ENCODE results near the gene CA5A.

Gene CA5A

DNA sequence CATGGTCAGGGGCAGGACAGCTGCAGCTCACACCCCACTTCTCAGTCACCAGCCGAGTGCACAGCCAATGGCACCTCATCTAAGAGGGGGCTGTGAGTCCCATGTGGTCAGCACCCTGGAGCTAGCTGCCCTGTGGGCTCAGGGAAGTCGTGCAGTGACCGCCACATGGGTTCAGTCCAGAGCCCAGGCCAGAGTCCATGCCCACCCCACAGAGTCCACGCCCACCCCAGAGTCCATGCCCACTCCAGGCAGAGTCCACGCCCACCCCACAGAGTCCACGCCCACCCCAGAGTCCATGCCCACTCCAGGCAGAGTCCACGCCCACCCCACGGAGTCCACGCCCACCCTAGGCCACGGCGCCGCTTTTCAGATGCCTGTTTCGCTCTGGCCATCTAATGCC, 91.1 kb downstream of the CA5A start:
- Histone ChIP-seq H3K27ac (replicated peaks) (no peak overlapping the region), H3K4me3 (replicated peaks; ENCODE audit: insufficient read depth, low read length) (no peak overlapping the region), H3K27me3 (ENCODE audit: insufficient read depth, poor library complexity, severe bottlenecking) (no peaks in the 10 kb centered on the region)
- TF ChIP-seq, protein P1, sequence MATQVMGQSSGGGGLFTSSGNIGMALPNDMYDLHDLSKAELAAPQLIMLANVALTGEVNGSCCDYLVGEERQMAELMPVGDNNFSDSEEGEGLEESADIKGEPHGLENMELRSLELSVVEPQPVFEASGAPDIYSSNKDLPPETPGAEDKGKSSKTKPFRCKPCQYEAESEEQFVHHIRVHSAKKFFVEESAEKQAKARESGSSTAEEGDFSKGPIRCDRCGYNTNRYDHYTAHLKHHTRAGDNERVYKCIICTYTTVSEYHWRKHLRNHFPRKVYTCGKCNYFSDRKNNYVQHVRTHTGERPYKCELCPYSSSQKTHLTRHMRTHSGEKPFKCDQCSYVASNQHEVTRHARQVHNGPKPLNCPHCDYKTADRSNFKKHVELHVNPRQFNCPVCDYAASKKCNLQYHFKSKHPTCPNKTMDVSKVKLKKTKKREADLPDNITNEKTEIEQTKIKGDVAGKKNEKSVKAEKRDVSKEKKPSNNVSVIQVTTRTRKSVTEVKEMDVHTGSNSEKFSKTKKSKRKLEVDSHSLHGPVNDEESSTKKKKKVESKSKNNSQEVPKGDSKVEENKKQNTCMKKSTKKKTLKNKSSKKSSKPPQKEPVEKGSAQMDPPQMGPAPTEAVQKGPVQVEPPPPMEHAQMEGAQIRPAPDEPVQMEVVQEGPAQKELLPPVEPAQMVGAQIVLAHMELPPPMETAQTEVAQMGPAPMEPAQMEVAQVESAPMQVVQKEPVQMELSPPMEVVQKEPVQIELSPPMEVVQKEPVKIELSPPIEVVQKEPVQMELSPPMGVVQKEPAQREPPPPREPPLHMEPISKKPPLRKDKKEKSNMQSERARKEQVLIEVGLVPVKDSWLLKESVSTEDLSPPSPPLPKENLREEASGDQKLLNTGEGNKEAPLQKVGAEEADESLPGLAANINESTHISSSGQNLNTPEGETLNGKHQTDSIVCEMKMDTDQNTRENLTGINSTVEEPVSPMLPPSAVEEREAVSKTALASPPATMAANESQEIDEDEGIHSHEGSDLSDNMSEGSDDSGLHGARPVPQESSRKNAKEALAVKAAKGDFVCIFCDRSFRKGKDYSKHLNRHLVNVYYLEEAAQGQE (IDR thresholded peaks at IDR 0.05; ENCODE audit: insufficient replicate concordance, low read depth) = no peak
- no peak for TF ChIP-seq POLR2AphosphoS5 (IDR thresholded peaks at IDR 0.05; ENCODE audit: low read depth)
- no peak for TF ChIP-seq SPI1 (IDR thresholded peaks at IDR 0.05; ENCODE audit: borderline replicate concordance, low read depth)
- TF ChIP-seq GABPA (IDR thresholded peaks at IDR 0.05; ENCODE audit: low read depth) = no peak
- TF ChIP-seq, protein P2, sequence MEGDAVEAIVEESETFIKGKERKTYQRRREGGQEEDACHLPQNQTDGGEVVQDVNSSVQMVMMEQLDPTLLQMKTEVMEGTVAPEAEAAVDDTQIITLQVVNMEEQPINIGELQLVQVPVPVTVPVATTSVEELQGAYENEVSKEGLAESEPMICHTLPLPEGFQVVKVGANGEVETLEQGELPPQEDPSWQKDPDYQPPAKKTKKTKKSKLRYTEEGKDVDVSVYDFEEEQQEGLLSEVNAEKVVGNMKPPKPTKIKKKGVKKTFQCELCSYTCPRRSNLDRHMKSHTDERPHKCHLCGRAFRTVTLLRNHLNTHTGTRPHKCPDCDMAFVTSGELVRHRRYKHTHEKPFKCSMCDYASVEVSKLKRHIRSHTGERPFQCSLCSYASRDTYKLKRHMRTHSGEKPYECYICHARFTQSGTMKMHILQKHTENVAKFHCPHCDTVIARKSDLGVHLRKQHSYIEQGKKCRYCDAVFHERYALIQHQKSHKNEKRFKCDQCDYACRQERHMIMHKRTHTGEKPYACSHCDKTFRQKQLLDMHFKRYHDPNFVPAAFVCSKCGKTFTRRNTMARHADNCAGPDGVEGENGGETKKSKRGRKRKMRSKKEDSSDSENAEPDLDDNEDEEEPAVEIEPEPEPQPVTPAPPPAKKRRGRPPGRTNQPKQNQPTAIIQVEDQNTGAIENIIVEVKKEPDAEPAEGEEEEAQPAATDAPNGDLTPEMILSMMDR (IDR thresholded peaks at IDR 0.05; ENCODE audit: insufficient read depth, low read length) = no peak
- no peak for DNase-seq (ENCODE audit: low read depth in 1 of 2, low spot score in 1 of 2)

DNA sequence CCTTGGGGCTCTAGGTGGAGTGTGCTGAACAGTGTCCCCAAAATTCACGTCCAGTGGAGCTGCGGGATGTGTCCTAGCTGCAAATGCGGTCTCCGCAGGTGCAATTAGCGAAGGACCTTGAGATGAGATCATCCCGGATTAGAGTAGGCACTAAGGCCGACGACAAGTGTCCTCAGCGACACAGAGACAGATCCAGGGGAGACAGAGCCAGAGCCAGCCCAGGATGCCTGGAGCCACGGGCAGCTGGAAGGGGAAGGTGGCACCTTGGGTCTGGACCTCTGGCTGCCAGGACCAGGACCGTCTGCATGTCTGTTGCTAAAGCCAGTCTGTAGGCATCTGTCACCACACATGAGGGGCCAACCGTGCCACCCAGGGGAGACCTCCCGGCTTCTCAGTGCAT, 91.5 kb downstream of the CA5A start:
- Histone ChIP-seq H3K27ac (replicated peaks) (no peak overlapping the region), H3K4me3 (replicated peaks; ENCODE audit: insufficient read depth, low read length) (no peak overlapping the region), H3K27me3 (ENCODE audit: insufficient read depth, poor library complexity, severe bottlenecking) (no peaks in the 10 kb centered on the region)
- DNase-seq (ENCODE audit: low read depth in 1 of 2, low spot score in 1 of 2) = no peak
- TF ChIP-seq, protein P1 (IDR thresholded peaks at IDR 0.05; ENCODE audit: insufficient replicate concordance, low read depth) = no peak
- TF ChIP-seq POLR2AphosphoS5 (IDR thresholded peaks at IDR 0.05; ENCODE audit: low read depth) = no peak
- TF ChIP-seq GABPA (IDR thresholded peaks at IDR 0.05; ENCODE audit: low read depth) = no peak
- TF ChIP-seq, protein P2 (IDR thresholded peaks at IDR 0.05; ENCODE audit: insufficient read depth, low read length) = no peak
- no peak for TF ChIP-seq SPI1 (IDR thresholded peaks at IDR 0.05; ENCODE audit: borderline replicate concordance, low read depth)

DNA sequence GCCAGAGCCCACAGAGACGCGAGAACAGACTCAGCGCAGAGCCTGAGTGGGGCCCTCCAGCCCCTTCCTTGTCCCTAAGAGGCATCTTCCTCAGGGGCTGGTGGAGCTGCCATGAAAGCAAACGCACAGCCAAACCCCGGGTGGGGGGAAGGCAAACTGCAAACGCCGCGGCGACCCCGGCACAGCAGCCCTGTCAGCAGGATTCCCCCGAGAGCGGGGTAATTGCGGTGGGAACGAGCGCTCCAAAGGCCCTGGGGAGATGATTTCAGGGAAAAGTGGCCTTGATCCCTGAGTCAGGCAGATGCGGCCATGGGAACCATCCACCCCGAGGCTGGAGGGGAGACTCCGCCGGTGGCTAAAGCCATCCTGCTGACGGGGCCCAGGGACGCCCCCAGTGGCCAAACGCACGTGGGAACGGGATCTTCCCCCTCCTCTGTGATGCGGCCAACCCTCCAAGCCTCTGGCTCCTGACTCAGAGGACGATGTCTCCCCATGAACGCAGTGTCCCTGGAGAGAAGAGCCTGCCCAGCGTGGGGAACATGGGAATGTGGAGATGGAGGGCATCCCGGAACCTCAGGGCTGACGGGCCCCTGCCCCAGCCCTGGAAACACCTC, 92.1 kb downstream of the CA5A start:
- Histone ChIP-seq H3K4me3 (replicated peaks; ENCODE audit: insufficient read depth, low read length) (no peak overlapping the region), H3K27me3 (ENCODE audit: insufficient read depth, poor library complexity, severe bottlenecking) (no peaks in the 10 kb centered on the region), H3K27ac (replicated peaks) (no peak overlapping the region)
- TF ChIP-seq GABPA (IDR thresholded peaks at IDR 0.05; ENCODE audit: low read depth) (no peak), SPI1 (IDR thresholded peaks at IDR 0.05; ENCODE audit: borderline replicate concordance, low read depth) (no peak), POLR2AphosphoS5 (IDR thresholded peaks at IDR 0.05; ENCODE audit: low read depth) (no peak)
- TF ChIP-seq, protein P1 (IDR thresholded peaks at IDR 0.05; ENCODE audit: insufficient replicate concordance, low read depth) = no peak
- TF ChIP-seq, protein P2 (IDR thresholded peaks at IDR 0.05; ENCODE audit: insufficient read depth, low read length) = no peak
- DNase-seq (ENCODE audit: low read depth in 1 of 2, low spot score in 1 of 2) = no peak

Measured in HL-60 (cell line).